Glomerular endothelial cell (primary cell): ENCODE measurements around the gene NAGK. TPM values are rescaled to one million over a fixed set of nuclear protein-coding genes. Genes with fewer than 3 reads are reported as not detected.
"Not testable (repeated sequence)": the region's sequence is repeated elsewhere in the genome, so short reads cannot be mapped to it uniquely, and the experiment has no call there.

ENCODE experiments used
- DNase-seq: peaks from one replicate; pipeline ENCODE4 v3.0.0-alpha.2; 2011; ENCODE audit warnings: low read depth, low spot score; ENCODE audit errors: extremely low read depth
- total RNA-seq: library from RNA; depleted of rRNA; stranded (reverse); fragments of >200 nt; gene quantifications from 2 replicates; pipeline ENCODE4 v1.2.3, GENCODE V29; 2015

NAGK gene
- total RNA-seq, 1 donor from 2014 or later, result 219 TPM

- no peak for DNase-seq
These were observed 756 bp upstream of the NAGK start for GRCh38 chr2:71067567-71068217.

- no peak for DNase-seq
These were observed 928 bp downstream of the NAGK start for GRCh38 chr2:71069376-71069775.

DNA sequence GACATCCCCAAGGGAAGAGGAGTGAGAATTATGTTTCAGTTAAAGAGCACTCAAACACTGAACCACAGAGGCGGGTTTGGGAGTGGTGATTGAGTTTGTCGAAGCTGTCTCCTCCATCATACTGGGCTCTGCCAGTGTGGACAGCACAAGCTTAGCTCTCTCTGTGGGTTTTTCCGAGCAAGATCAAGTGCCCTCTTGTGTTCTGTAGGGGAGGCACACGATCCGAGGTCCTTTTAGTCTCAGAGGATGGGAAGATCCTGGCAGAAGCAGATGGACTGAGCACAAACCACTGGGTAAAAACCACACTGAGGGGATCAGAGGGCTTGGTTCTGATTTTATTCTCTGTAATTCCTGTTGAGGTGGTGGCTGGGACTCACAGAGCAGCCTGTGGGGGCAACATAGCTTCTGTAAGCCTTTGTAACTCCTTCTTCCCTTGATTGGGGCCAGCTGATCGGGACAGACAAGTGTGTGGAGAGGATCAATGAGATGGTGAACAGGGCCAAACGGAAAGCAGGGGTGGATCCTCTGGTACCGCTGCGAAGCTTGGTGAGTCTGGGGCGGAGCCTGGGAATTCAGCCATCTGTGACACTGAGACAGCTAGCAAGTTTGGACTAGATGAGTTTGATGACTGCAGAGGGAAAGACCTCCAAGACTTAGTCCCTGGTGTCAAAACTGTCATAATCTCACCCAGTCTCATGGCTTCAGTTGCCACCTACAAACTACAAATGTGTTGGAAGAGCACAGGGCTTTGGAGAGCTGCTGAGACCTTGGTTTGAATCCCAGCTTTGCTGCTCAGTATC lies 2.0 kb downstream of the NAGK start:
- DNase-seq, result no peak

GRCh38 chr2:71071681-71072398 lies 3.4 kb downstream of the NAGK start:
- DNase-seq, result no peak

- DNase-seq, result no peak
These were observed 4.0 kb downstream of the NAGK start for GRCh38 chr2:71072492-71072891.

GRCh38 chr2:71073475-71073874 lies 5.0 kb downstream of the NAGK start:
- DNase-seq, result no peak

- no peak for DNase-seq
These were observed 6.5 kb downstream of the NAGK start for GRCh38 chr2:71074893-71075395.

DNA sequence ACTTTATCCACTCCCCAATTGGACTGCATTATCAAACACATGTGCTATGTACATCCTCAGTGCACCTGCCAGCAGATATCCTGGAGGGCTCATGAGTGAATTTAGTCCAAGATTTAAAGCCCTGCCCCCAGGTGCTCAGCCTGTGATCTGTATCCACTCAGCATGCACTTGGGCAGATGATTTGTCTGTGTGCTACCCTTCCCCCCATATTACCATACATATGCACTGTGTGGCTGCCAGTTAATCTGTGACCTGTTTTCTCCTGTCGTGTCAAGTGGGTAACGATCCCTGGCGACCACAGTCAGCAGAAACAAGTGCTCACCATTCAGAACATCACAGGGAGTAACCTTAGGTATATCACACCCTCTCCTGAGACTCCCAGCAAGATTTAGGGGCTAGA lies 10.2 kb downstream of the NAGK start:
- DNase-seq, result no peak

- DNase-seq, result no peak
These were observed 14.2 kb downstream of the NAGK start for GRCh38 chr2:71082402-71083252.

DNA sequence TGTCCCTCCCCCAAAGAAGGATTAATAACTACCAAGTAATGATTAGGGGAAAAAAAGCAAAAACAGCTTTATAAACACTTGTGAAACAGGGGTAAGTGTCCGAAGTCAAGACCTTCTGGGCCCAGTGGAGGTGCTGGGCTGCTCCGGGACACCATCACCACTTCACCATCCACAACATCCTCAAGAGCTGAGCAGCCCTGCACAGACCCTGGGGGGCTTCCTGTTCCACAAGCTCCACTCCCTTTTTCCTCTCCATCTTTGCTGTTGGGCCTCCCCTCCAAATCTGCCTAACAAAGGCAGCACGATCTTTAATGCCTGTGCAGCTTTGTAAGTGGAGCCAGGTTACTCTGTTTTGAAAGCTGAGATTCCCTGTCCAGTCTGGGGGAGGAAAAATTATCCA lies 14.8 kb downstream of the NAGK start:
- DNase-seq, result not testable (repeated sequence)

GRCh38 chr2:71083752-71084312 lies 15.4 kb downstream of the NAGK start:
- not testable (repeated sequence) for DNase-seq

GRCh38 chr2:71085325-71086003 lies 17.0 kb downstream of the NAGK start:
- DNase-seq, result not testable (repeated sequence)

- not testable (repeated sequence) for DNase-seq
These were observed 21.0 kb downstream of the NAGK start for GRCh38 chr2:71089475-71089874.

GRCh38 chr2:71091808-71092207 lies 23.4 kb downstream of the NAGK start:
- not testable (repeated sequence) for DNase-seq

DNA sequence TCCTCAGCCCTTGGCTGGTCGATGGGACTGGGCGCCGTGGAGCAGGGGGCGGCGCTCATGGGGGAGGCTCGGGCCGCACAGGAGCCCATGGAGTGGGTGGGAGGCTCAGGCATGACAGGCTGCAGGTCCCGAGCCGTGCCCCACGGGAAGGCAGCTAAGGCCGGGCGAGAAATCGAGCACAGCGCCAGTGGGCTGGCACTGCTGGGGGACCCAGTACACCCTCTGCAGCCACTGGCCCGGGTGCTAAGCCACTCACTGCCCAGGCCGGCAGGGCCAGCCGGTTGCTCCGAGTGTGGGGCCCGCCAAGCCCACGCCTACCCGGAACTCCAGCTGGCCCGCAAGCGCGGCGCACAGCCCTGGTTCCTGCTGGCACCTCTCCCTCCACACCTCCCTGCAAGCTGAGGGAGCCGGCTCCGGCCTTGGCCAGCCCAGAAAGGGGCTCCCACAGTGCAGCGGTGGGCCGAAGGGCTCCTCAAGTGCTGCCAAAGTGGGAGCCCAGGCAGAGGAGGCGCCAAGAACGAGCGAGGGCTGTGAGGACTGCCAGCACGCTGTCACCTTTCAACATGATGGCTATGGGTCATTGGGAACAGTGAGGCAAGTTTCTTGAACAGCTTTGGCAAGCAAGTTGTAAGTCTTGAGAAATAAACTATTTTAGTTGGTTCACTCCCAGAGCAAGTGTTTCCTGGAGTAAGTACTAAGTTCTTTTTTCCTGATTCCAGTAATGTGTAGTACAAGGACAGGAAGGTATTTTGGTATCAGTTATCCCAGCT lies 24.2 kb downstream of the NAGK start:
- not testable (repeated sequence) for DNase-seq

DNA sequence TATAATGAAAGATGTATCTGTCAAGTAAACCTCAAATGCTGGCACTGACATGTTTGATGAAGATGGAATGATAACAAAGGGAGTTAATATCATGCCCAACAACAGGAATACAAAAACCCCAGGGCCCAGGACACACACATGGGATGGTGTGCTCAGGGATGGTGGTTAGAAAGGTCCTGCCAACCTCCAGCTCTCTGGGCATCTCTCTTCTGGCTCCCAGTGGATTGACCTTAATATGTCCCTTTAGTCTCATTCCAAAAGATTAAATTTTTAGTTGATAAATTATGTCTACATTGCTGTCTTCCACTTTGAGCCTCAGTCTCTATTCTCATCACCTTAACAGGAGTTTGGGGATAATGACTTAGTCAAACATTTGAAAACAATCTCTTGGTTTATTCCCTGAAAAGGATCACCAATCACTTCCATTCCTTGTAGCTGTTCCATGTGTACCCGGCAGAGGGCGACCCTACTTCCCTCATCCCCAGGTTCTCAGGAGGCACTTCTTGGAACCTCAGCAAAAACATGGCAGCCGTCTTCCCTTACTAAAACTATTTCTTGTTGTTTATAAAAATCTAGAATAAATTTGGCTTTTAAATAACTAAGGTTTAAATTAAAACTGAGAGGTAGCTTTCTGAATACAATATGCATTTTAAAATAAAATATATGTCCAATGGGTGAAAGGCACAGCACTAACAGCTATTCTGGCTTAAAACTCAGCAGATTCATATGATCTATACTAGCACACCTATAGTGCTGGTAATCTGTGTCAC lies 31.9 kb downstream of the NAGK start:
- DNase-seq, result peak; percentile 23

DNA sequence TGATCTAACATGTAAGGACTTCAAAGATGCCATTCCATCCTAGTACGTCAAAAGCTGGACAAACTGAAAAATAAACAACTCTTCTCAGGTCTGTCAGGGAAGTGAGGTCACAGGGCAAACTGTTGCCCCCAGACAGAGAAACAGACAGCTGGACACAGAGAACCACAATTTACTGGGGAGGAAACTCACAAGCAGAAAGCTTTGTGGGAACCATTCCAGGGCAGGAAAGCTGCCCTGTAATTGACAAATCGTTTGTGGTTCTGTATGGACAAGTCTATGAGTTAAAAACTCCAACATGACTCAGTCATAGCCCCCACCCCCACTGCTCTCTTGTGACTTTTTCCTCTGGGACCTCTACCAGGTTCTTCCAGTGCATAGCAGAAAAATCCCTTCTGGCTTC lies 33.2 kb downstream of the NAGK start:
- peak; percentile 36 for DNase-seq
